GM19328 (cell line): Measurements from ENCODE around the gene CFAP52.
"Not testable (repeated sequence)": the region's sequence is repeated elsewhere in the genome, so short reads cannot be mapped to it uniquely, and the experiment has no call there.

Experiments
- ATAC-seq: cut with Tn5 transposase; IDR thresholded peaks from one replicate; pipeline ENCODE4 v1.9.1; 2021; ENCODE audit warnings: mild to moderate bottlenecking, moderate library complexity; ENCODE audit not compliant: unreplicated experiment

CFAP52 gene

DNA sequence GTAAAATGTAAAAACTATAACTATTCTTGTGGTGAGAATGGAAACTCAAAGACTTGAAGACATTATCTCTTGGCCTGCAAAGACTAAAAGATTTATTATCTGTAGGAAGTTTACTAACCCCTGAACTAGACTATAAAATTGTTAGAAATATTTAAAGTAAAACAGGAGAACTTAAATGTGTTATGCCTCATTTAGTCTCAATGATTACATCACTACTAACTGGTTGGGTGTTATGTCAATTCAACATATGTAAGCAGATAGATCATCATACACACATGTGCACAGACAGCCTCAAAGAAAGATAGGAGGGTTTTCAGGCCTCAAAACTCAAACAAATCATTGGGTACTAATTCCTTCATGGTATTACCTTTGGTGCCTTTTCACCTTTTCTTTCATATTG is 8.4 kb upstream of the CFAP52 start:
- no peak for ATAC-seq

DNA sequence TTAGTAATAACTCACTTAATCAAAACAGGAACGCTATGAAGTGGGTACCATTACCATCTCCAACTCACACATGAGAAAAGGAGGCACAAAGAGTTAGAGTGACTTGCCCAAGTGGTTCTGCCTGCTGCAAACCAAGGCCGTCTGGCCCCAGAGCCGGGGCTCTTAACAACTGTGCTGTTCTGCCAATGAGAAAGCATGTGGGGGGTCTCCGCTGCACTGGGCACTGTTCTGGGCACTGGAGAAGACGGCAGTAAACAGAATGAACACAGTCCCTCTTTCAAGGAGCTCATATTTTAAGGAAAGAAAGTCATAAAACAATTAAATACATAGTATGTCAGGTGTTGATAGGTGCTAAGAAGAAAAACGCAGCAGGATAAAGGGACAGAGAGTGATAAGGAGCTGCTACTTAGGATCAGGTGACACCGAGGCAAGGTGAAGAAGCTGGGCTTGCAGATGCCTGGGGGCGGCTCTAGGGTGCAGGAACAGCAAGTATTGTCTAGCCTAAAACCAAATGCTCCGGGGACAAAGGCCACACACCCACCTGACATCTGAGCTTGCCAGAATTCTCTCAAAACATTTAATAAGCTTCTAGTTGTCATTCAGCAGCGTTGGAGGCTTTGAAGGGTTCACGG is 7.4 kb upstream of the CFAP52 start:
- no peak for ATAC-seq

DNA sequence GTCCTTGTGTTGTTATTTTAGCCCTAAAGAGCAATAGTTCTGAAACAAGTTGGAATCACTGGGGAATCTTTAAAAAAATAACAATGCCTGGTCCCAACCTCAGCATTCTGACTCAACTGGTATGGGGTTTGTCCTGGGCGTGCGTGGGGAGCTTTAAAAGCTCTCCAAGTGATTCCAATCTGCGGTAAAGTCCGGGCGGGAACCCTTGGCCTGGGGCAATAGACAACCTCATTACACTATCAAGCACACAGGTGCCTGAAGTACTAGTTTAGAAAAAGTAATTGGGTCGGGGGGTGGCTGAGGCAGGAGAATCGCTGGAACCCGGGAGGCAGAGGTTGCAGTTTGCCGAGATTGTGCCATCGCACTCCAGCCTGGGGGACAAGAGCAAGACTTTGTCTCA is 5.2 kb upstream of the CFAP52 start:
- no peak for ATAC-seq

DNA sequence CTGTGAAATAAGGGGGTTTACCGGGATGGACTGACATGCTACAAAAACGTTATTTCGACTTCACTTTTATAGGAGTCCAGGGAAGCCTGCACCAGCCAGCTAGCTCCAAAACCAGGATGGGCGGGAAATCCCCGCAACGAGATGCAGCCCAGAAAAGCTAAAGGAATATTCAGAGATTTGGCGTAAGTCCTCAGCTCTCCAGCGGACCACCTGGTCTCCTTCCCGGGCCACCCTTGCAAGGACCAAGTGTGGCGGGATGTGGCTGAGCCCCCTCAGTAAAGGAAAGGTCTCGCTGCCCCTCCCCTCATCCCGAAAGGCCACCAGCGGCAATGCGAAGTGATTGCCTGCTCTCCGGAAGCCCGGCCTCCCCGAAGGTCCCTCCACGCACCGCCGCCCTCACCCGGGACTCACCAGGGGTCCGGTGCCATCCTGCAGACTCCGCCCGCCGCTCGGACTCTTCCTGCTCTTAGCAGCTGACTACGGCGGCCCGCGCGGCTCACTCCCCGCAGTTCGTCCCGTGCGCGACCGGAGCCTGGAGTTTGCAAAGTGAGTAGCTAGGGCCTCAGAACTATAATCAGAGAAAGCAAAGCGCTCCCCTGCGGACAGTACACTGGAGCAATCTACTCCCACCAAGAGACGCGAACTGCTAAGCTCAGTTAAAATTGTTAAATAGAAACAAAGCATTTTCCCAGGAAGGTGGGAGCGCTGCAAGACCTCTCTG is 901 bp upstream of the CFAP52 start, which contains the start of gene STX8:
Gene STX8 (minus strand): TSS at position 440 of the 721 bp plus-strand sequence. CDS start 12 bp downstream, at position 428.
- ATAC-seq = peak; percentile 71

DNA sequence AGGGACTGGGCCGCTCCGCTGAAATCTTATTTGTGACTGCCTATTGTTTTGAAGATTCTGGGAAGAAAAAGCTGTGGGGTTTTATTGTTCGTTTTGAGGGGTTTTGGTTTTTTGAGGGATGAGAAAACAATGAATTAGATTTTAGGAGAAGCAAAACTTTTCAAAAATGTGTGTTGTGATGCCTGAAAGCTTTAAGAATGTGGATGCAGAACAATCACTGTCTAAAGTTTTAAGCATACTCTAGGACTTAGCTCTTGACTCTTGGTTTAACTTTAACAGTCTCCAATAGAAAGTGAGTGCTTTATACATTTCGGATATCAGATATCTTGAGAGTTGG is 899 bp downstream of the CFAP52 start:
- ATAC-seq = no peak

DNA sequence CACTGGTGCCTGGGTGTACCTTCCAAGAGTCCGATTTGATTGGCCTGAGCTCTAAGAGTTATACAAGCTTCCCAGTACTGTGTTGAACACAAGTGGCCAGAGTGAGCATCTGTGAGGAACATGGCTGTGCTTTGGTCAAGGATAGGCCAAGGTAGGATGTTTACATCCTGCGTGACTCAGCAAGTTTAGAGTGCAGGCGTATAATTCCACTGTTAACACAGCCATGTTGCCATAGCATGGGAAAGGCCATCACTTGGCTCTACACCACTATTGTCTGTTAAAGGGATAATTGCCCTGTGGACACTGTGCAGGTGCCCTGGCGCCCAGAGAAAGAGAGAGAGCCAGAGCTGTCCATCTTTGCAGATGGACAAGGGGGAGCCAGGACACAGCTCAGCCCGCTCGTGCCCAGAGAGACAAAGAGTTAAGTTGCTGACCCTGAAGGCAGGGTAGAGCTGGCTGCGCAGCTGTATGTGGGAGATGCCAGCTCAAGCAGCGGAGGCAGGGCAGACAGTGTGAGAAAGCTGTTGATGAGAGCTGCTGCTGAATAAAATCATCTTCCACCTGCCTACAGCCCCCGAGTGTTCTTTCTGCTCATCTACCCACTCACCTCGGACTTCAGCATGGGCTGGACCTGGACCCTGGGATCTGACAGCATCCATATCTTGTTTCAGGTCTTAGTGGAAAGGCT is 11.7 kb downstream of the CFAP52 start:
- no peak for ATAC-seq

DNA sequence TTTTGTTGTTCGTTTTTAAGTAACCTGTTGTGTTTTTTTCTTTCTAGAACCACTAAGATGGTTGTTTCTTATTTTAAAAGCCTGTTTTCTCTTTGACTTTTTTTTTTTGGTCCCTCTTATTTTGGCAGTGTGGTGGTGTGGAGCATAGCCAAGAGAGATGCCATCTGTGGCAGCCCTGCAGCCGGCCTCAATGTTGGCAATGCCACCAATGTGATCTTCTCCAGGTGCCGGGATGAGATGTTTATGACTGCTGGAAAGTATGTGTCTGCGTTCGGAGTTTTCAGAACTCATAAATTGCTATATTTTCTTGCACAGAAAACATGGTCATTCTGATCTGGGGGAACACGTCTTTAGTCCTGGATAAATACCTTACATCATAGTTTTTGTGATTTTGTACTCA is 17.6 kb downstream of the CFAP52 start:
- no peak for ATAC-seq

DNA sequence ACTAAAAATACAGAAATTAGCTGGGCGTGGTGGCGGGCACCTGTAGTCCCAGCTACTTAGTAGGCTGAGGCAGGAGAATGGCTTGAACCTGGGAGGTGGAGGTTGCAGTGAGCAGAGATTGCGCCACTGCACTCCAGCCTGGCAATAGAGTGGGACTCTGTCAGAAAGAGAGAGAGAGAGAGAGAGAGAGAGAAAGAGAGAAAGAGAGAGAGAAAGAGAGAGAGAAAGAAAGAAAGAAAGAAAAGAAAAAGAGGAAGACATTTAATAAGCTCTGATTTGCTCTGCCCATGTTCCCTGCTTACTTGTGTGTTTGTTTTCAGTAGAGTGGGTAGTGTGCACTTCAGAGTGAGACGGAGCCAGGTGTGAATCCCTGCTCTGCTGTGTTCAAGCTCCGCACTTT is 21.2 kb downstream of the CFAP52 start:
- not testable (repeated sequence) for ATAC-seq

DNA sequence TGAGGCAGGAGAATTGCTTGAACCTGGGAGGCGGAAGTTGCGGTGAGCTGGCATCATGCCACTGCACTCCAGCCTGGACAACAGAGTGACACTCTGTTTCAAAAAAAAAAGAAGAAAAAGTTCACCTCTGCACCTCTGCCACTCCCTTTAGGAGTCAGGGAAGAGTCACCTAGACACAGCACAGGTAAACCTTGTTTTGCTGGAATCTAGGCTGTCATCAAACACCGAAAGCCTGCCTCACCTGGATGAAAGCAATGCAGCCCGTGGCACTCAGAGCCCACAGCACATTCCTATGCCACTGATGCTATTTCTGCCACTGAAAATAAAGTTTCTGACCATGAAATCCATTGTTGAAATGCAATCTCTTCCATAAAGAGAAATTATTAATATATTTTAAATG is 22.2 kb downstream of the CFAP52 start:
- ATAC-seq = no peak

DNA sequence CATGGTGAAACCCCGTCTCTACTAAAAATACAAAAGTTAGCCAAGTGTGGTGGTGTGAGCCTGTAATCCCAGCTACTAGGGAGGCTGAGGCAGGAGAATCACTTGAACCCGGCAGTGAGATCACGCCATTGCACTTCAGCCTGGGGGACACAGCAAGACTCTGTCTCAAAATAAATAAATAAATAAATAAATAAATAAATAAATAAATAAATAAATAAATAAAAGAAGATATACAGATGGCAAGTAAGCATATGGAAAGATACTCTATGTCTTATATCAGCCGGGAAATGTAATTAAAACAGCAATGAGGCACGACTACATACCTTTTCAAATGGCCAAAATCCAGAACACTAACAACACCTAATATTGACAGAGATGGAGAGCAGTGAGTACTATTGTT is 28.1 kb downstream of the CFAP52 start:
- not testable (repeated sequence) for ATAC-seq

DNA sequence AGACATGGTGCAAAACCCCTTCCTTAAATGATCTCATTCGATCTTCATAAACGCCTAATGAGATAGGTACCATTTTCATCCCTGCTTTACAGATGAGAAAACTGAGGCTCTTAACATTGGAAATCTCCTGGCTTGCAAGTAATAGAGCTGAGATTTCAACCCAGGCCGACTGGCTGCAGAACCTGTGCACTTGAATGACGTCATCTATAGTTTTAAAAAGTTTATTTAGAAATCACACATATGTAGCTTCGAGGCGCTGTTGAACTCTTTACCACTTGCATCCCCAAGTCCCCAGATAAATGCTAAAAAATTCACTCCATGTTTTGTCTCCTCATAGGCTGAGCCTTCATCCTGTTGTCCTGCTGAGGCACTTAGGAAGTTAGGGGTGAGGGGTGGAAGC is 30.0 kb downstream of the CFAP52 start:
- no peak for ATAC-seq

DNA sequence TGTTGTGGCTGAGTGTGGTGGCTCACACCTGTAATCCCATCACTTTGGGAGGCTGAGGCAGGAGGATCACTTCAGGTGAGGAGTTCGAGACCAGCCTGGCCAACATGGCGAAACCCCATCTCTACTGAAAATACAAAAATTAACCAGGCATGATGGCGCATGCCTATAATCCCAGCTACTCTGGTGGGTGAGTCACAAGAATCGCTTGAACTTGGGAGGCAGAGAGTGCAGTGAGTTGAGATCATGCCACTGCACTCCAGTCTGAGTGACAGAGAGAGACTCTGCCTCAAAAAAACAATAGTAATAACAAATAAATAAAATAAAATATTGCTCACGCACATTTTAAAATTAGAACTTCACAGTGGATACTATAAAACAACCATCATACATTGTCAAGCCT is 30.6 kb downstream of the CFAP52 start:
- not testable (repeated sequence) for ATAC-seq

DNA sequence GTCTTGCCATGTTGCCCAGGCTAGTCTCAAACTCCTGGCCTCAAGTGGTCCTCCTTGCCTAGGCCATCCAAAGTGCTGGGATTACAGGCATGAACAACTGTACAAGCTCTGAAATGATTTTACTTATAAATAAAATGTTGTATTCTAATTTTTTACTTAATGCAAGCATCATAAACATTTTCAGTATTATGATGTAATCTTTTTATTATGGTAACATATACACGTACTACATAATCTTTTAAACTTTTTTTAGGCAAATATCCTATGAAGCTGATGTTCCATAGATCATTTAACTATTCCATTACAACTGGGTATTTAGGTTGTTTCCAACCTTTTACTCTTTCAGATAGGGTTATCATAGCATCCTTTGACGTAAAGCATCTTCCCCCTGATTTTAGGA is 35.1 kb downstream of the CFAP52 start:
- no peak for ATAC-seq

DNA sequence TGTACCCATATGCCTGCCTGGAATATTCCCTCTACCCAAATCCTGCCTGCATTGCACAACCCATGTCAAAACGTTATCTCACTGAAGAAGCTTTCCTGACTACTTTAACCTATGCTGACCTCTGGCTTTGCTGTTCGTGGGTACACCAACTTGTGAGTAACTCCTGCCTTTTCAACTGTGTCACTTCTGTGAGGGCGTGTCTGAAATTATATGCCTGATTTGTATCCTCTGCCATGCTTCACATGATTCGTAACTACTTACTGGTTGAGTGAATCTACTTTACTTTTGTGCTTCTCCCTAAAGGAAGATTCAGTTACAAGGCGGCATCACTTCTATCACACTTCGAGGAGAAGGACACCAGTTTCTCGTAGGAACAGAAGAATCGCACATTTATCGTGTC is 35.6 kb downstream of the CFAP52 start:
- no peak for ATAC-seq

DNA sequence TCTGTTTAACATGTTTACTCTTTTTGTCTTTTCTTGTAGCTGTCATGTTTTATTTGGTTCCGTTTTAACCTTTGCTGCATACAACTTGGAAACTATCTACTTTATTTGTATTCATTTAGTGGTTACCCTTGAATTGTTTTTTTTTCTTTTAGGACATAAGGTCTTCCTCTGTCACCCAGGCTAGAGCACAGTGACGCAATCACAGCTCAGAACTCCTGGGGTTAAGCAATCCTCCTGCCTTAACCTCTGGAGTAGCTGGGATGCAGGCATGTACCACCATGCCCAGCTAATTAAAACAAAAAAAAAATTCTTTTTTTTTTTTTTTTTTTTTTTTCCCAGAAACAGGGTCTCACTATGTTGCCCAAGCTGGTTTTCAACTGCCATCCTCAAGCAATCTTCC is 39.0 kb downstream of the CFAP52 start:
- no peak for ATAC-seq

DNA sequence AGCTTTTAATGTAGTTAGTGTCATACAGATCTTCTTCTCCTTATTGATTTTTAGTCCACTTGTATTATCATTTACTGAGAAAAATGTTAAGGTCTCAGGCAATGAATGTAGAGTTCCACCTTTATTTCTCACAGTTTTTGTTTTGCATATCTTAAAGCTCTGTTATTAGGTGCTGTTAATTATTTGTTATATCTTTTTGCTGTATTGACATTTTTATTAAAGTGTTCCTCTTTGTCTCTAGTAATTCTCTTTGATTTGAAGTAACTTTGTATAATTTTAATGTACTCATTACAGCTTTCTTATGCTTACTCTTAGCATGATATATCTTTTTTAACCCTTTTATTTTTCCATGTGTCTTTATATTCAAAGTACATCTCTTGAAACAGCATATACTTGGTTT is 46.5 kb downstream of the CFAP52 start:
- no peak for ATAC-seq

DNA sequence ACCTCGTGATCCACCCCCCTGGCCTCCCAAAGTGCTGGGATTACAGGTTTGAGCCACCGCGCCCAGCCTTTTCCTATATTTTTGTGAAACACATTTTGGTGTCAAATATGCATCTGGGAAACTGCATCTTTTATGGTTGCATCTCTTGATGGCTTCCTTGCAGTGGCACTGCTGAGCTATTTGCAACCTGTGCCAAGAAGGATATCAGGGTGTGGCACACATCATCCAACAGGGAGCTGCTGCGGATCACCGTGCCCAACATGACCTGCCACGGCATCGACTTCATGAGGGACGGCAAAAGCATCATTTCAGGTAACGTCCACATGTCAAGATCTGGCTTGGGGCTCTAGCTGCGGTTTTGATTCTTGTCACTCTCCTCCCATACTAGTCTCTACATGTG is 52.1 kb downstream of the CFAP52 start:
- no peak for ATAC-seq

DNA sequence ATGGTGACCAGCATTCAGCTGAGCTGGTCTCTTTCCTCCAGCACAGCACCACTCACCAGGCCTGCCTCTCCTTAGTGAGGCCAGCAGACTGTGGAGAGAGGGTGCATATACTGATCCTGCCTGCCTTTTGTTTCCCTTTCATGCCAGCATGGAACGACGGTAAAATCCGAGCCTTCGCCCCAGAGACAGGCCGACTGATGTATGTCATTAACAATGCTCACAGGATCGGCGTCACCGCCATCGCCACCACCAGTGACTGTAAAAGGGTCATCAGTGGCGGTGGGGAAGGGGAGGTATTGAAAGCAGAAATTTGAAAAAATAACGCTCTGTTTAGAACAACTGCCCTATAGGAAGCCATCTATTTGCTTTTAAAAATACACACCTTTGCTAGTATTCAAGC is 56.3 kb downstream of the CFAP52 start:
- no peak for ATAC-seq

DNA sequence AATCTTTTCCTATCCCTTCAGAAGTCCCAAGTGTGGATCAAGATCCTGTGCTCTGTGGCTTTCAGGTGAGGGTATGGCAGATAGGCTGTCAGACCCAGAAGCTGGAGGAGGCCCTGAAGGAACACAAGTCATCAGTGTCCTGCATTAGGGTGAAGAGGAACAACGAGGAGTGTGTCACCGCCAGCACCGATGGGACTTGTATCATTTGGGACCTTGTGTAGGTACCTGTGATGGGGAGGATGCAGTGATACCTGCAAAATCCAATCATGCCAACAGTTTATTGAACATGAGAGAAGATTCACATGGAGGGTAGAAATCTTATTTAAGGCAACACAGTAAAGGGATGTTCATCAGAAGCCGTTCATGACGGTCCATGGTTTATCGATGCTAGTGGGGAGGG is 58.9 kb downstream of the CFAP52 start:
- no peak for ATAC-seq

DNA sequence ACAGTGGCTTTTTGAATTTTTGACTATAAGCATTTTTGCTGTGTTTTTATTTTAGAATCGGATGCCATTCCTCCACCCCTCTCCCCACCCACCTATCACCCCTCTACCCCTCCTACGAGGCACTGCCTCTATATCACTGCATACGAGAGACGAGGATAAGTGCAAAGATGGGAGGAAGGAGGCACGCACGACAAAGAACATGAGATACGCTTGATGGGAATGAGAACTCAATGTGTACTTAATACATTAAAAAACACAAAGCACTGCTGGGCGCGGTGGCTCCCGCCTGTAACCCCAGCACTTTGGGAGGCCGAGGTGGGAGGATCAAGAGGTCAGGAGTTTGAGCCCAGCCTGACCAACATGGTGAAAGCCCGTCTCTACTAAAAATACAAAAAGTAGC is 60.1 kb downstream of the CFAP52 start:
- no peak for ATAC-seq

DNA sequence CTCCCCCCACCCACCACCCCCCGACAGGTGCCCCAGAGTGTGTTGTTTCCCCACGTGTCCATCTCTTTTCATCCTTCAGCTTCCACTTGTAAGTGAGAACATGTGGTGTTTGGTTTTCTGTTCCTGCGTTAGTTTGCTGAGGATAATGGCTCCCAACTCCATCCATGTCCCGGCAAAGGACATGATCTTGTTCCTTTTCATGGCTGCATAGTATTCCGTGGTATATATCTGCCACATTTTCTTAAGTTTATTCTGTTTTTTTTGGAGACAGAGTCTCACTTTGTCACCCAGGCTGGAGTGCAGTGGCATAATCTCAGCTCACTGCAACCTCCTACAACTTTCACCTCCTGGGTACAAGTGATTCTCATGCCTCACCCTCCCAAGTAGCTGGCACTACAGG is 63.9 kb downstream of the CFAP52 start:
- not testable (repeated sequence) for ATAC-seq

DNA sequence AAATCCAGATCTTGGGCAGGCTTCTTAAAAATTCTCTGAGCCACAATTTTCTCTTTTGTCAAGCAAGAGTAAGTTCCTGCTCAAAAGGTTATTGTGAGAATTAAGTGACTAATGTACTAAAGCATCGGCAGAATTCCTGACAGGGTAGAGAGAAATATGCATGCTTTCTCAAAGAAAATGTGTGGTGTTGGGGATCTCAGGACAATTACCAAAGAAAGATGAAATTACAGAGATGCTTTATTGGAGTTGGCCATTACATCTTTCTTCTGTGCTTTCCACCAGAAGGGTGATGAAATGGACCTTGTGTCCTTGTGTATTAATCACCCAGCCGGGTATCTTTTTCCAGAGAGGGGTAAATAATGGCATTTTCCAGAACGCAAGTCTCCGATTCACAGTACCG is 67.2 kb downstream of the CFAP52 start:
- no peak for ATAC-seq
